Articular chondrocyte of knee joint (primary cell): ENCODE data around the gene PRKAG2. TPM values are rescaled to one million over a fixed set of nuclear protein-coding genes. Genes with fewer than 3 reads are reported as not detected.

Experiments used
- small RNA-seq: library from RNA; depleted of rRNA; stranded (forward); fragments of <200 nt; gene quantifications from one replicate; pipeline ENCODE3, GENCODE V24; 2012
- total RNA-seq: library from RNA; depleted of rRNA; stranded (reverse); fragments of >200 nt; gene quantifications from 2 replicates; pipeline ENCODE4 v1.2.3, GENCODE V29; 2012

PRKAG2 gene
- 19.1 and 23.9 TPM in 2 replicates for total RNA-seq

GRCh38 chr7:151876899-151877777 is at the start of gene PRKAG2:
Gene PRKAG2 (minus strand): TSS chr7:151877115. CDS start chr7:151876620, 495 bp downstream.

DNA sequence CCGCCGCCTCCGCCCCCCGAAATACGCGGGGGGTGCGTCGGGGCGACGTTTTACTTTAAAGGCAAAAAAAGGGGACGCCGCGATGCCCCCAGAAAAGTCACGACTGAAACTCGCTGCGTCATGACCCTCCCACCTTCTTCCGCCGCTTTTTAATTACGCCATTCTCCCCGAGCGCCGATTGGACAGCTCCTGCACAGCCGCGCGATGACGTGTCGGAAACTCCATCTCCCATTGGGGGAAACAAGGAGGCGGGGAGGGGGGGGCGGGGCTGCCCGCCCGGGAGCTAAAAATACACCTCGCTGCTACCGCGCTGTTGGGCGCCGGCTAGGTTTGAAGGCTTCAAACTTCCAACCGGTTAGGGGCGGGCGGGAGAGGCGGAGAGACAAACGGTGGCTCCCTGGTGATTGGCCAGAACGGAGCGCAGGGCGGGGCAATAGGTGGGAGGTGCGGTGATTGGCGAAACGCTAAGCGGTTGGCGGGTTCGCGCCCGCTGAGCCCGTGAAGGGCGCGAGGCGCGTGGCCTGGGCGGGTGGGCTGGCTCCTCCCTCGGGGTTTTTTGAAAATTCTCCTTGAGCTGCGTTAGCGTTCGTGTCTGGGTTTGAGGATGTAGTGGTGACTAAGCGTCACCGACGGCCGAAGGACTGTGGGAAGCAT is 357.0 kb downstream of the PRKAG2 start, which contains the start of gene RHEB:
TSS of gene RHEB (minus strand) at position 131 of the 654 bp plus-strand sequence. CDS start 384 bp downstream, outside the sequence.

Small RNA genes lying within 50 kb of the gene (small RNA-seq; reads per million reads assigned to genes)
- gene RF00019 (not detected), gene RNU6-604P (not detected)

Other genes starting within 250 kb of the PRKAG2 start
- gene GALNTL5, start 79.3 kb upstream of the PRKAG2 start, total RNA-seq = not detected in 2 replicates
- 52.4 and 57.1 TPM in 2 replicates for gene GALNT11, start 148.6 kb upstream of the PRKAG2 start, total RNA-seq